CD4-positive, alpha-beta T cell treated with Interleukin-10 for 1 hour (primary cell): ENCODE data around the gene TMEM52.

Experiments
- DNase-seq: peaks from one replicate; pipeline ENCODE4 v3.0.0-alpha.2; 2020

Gene TMEM52

DNA sequence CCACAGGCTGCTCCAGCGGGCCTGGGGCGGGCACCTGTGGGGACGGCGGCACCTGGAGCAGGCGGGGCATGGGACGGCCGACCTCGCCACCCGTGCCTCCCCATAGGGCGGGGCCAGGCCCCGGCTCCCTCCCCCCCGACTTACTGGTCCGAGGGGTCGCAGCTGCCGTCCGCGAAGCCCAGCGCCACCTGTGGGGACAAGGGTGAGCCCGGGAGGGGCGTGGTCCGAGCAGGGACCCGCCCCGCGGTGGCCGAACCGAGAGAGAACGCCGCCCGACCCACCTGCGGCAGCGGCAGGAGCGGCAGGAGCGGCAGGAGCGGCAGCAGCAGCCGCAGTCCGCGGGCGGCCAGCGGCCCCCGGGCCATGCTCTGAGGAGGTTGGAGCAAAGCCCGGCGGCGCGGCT, at the start of gene TMEM52:
Gene TMEM52 (minus strand): TSS at position 379 of the 403 bp plus-strand sequence. CDS start 14 bp downstream, at position 365.
- DNase-seq, result no peak

DNA sequence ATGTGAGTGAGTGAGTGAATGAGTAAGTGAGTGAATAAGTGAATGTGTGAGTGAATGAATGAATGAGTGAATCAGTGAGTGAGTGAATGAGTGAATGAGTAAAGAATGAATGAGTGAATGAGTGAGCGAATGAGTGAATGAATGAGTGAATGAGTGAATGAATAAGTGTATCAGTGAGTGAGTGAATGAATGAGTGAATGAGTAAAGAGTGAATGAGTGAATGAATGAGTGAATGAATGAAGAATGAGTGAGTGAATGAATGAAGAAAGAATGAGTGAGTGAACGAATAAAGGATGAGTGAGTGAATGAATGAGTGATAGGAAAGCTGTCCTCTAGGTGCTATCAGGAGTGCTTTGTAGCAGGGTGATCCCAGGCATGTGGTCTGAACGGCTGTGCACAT, 48.8 kb upstream of the TMEM52 start:
- no peak for DNase-seq

DNA sequence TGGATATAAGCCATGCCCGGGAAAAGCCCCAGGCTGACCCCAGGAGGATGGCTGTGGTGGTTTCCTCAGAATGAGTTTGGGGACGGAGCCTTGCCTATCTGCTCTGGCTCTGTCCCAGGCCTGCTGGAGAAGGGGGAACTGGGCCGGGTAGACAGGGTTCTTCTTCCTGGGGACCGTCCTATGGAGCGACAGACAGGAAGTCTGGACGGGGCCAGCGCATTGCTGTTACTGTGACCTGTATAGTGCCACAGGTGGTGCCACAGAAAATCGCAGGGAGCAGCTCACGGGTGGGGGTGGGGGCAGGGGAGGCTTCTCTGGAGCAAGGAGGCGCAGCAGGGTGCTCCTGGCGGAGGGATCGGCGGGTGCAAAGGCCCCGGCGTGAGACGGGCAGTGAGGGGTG, 48.1 kb upstream of the TMEM52 start:
- no peak for DNase-seq

GRCh38 chr1:1966071-1966740, 47.1 kb upstream of the TMEM52 start:
- DNase-seq, result no peak

- no peak for DNase-seq
Measured at GRCh38 chr1:1965546-1965945, 46.5 kb upstream of the TMEM52 start.

DNA sequence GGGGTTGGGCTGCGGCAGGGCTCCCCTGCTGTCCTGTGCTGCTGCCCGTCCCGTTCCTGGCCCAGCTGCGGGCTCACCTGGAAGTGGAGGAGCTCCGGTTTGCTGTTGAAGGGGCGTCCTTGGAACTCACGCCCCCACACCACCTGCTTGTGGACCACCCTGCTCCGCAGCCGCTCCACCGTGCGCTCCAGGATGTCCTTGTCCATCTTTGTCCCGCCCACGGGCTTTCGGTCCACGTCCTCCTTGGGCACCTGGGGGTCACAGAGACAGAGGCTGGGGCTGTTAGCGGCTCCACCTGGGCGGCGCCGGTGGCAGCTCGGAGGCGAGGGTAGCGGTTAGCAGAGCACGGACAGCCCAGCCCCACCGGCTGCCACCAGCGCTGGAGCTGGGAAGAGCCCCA, 45.7 kb upstream of the TMEM52 start:
- no peak for DNase-seq

DNA sequence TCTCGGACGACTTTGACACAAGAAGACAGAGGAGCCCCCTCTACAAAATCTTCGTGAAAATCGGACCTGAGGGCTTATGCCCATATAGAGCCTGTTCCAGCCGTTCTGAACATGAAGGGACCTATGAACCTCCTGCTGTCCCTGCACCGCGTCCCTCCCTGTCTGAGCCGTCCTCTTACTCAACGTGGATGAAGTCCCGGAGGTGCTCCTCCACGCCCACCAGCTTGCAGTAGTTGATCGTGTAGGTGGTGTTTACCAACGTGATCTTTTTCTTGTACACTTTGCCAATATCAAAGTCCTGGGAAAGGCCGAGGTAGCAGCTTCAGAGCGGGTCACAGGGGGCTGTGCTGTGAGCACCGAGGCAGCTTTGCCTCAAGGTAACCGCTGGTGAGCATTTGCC, 44.5 kb upstream of the TMEM52 start:
- DNase-seq, result no peak

DNA sequence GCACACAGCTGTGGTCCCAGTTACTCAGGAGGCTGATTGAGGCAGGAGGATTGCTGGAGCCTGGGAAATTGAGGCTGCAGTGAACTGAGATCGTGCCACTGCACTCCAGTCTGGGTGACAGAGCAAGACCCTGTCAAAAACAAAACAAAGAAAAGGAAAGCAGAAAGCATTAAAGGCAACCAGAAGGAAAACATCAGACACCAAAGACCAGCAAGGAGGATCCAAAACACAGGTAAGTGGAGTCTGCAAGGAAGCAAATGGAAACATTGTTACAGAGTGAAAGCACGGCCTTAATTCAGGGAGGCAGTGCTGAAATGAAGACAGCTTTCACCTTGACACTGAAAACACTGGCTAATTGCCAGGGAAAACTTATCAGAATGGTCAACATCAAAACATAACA, 43.7 kb upstream of the TMEM52 start:
- DNase-seq, result no peak

DNA sequence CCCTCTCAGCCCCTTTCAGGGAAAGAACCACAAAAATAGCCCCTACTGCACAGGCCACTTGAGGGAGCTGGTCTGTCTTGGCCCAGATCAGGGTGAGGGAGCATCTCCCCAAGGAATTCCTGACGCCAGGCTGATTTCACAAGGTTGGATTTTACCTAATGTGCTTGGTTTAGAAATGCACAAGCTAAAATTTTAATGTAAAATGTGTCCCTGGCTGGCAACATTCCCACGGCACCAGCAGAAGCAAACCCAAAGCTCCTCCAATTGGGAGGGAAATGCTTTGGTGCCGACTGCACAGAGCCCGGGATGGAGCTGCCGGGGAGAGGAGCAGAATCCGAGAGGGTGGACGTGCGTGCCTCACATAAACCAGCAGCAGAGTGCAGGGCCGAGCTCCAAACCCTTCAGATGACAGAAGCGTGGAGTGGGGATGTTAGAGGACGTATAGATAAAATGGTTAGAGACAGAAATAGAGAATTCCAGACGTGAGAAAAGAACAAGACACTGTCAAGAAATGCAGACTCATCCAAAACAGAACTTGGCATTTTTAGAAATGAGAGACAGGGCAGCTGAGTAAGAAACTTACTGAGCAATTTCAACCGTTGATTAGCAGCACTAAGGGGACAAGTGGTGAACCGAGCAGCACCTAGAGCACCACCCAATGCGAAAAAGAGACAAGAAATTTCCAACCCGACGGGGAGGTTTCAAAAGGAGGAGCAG, 41.6 kb upstream of the TMEM52 start:
- DNase-seq, result no peak

GRCh38 chr1:1959840-1960479, 40.9 kb upstream of the TMEM52 start:
- DNase-seq, result peak; percentile 58

DNA sequence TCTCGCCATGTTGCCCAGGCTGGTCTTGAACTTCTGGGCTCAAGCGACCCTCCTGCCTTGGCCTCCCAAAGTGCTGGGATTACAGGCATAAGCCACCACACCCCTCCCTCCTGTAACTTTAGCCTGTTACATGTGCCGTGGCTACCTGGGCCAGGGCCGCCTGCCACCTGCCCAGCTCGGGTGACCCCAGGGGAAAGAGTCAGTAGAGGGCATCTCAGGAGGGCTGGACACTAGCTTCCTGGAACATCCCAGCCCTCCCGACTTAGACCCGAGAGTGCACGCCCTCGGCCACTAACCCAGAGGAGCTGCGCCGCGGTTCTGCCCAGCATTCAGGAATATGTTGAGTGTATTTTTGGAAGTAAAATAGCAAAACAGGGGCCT, 40.4 kb upstream of the TMEM52 start:
- no peak for DNase-seq

DNA sequence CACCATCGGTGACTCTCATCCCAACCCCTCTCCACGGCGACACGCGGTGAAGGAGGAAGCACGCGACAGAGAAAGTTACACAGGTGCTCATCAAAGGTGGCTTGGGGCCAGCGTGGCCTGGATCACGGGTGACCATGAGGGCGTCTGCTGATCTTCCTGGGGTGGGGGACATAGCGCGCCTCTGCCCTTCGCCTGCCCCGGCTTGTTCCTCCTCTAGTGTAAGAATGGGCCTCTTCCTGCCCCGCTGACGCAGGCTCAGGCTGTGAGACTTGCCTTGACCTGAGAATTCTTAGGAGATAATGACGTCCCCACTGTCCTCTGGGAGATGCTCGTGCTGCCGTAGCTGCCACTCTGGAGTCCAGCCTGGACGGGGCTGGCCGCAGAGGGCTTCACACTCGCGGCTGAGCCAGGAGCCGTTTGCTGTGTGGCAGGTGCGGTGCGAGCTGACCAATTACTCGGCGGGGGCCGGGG, 39.0 kb upstream of the TMEM52 start:
- no peak for DNase-seq

DNA sequence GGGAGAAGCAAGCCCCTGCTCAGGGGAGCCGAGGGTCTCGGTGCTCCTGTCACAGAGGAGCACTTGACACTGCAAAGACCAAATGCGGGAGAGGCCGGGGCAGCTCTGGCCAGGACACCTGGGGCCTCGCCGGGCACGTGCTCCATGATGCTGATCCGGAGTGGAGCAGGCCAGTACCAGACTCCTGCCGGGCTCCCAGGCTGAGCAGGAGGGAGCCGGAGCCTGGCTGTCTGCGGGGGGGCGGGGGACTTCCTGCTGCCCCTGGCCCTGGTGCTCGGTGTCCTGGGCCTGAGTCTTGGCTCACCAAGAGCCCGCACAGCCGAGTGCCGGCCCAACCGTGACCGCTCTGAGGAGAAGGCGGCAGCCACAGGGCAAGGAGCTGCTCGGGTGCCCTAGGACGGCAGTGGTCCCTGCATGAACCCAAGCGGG, 38.5 kb upstream of the TMEM52 start:
- DNase-seq, result no peak

GRCh38 chr1:1956586-1957532, 37.8 kb upstream of the TMEM52 start:
- DNase-seq, result no peak

- no peak for DNase-seq
Measured at GRCh38 chr1:1956101-1956500, 37.0 kb upstream of the TMEM52 start.

DNA sequence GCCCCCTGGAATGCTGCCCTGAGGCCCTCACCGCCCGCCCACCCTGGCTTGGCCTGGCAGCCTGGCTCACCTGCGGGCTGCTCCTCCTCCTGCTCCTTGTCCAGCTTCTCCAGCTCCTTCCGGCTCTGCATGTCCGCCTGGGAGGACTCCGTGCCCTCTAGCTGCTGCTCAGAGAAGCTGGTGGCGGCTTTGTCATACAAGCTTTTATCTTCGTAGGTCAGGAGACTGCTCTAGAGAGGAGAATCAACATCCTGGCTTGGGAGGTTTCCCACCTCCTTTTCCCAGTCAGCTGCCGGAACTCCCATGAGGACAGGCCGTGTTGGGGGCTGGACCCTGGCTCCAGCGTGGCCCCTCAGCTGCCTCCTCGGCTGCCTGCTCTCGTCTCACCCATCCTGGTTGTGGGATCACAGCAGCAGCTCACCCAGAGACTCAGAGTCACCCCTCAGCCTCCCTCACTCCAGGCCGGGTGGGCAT, 36.6 kb upstream of the TMEM52 start:
- no peak for DNase-seq

- DNase-seq, result peak; percentile 12
Measured at GRCh38 chr1:1954831-1955441, 35.9 kb upstream of the TMEM52 start.

DNA sequence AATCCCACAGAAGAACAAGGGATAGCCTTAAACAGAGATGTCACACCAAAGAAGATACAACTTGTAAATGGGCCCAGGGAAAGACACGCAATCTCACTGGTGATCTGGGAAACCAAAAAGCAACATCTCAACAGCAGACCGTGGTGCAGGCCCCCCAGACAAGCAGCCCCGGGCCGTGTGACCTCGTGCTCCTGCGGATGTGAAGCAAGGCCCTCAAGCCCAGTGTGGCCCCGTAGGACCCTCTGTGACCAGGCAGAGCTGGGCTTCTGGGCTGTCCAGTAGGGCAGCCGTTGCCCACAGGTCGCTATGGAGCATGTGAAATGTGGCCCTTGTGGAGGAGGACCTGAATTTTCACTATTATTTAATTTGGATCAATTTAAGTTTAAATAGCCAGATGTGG, 34.9 kb upstream of the TMEM52 start:
- DNase-seq, result no peak

DNA sequence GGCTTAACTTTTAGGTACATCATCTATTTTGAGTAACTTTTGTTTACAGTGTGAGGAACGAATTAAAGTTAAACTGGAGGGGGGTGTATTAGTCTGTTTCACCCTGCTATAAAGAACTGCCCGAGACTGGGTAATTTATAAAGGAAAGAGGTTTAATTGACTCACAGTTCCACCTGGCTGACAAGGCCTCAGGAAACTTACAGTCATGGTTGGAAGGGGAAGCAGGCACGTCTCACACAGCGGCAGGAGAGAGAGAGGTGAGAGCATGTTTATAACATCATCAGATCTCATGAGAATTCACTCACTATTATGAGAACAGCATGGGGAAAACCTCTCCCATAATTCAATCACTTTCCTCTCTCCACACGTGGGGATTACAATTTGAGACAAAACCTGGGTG, 31.9 kb upstream of the TMEM52 start:
- DNase-seq, result no peak

DNA sequence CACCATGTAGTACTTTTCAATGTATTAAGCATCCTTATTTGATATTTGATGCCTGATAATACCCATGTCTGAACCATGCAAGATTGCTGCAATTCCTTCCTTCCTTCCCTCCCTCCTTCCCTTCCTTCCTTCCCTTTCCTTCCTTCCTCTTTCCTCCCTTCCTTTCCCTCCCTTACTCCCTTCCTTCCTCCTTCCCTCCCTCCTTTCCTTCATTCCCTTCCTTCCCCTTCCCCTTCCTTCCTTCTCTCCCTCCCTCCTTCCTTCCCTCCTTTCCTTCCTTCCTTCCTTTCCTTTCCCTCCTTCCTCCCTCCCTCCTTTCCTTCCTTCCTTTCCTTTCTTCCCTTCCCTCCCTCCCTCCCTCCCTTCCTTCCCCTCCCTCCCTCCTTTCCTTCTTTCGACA, 29.7 kb upstream of the TMEM52 start:
- DNase-seq, result no peak

GRCh38 chr1:1947493-1947892, 28.4 kb upstream of the TMEM52 start:
- no peak for DNase-seq

- no peak for DNase-seq
Measured at GRCh38 chr1:1946540-1946939, 27.5 kb upstream of the TMEM52 start.
